KMS-11 (cell line): ENCODE results near the gene ULK4.

ENCODE experiments used
- H2AFZ ChIP-seq: fragments of 200-600 bp; sonication (generic); 2 replicates; pipeline ENCODE4 v1.6.1; 2016; ENCODE audit warnings: antibody characterized with exemption, mixed run types, low read depth
- H3K27ac ChIP-seq: fragments of 200-600 bp; sonication (generic); 2 replicates; pipeline ENCODE4 v1.6.1; 2016; ENCODE audit warnings: mild to moderate bottlenecking, mixed run types
- H3K27me3 ChIP-seq: fragments of 200-600 bp; sonication (generic); 2 replicates; pipeline ENCODE4 v1.6.1; 2017; ENCODE audit warnings: mild to moderate bottlenecking, low read depth, mixed run types, moderate library complexity; ENCODE audit not compliant: insufficient read depth
- H3K36me3 ChIP-seq: fragments of 200-600 bp; sonication (generic); 2 replicates; pipeline ENCODE4 v1.6.1; 2017; ENCODE audit warnings: mild to moderate bottlenecking, mixed run types; ENCODE audit not compliant: insufficient read depth
- H3K4me1 ChIP-seq: fragments of 200-600 bp; sonication (generic); 2 replicates; pipeline ENCODE4 v1.6.1; 2016; ENCODE audit warnings: mild to moderate bottlenecking, low read depth, mixed run types; ENCODE audit not compliant: poor library complexity, severe bottlenecking
- H3K4me2 ChIP-seq: fragments of 200-600 bp; sonication (generic); 2 replicates; pipeline ENCODE4 v1.7.0; 2016; ENCODE audit warnings: mild to moderate bottlenecking, mixed run types
- H3K4me3 ChIP-seq: fragments of 200-600 bp; sonication (generic); IDR thresholded peaks from 2 replicates; pipeline ENCODE4 v1.6.1; 2017; ENCODE audit warnings: low read depth, low read length, mixed read lengths; ENCODE audit not compliant: insufficient read depth
- H3K79me2 ChIP-seq: fragments of 200-600 bp; sonication (generic); 2 replicates; pipeline ENCODE4 v1.6.1; 2016; ENCODE audit warnings: low read depth, mixed run types; ENCODE audit not compliant: insufficient read depth
- H3K9ac ChIP-seq: fragments of 200-600 bp; sonication (generic); 2 replicates; pipeline ENCODE4 v1.6.1; 2016; ENCODE audit warnings: mild to moderate bottlenecking, mixed run types
- H4K20me1 ChIP-seq: fragments of 200-600 bp; sonication (generic); 2 replicates; pipeline ENCODE4 v1.6.1; 2016; ENCODE audit warnings: mild to moderate bottlenecking, mixed run types; ENCODE audit not compliant: insufficient read depth
- CTCF ChIP-seq: fragments of 200-600 bp; sonication (generic); conservative IDR thresholded peaks from 2 replicates; pipeline ENCODE4 v1.6.1; 2017; ENCODE audit warnings: low read depth, mild to moderate bottlenecking, antibody characterized with exemption, low read length, moderate library complexity, mixed read lengths

Gene ULK4

GRCh38 chr3:41854956-41855355 is 106.9 kb downstream of the ULK4 start:
- H2AFZ ChIP-seq = no peak overlapping the region
- no peak overlapping the region for H3K4me3 ChIP-seq
- peaks cover 45% of the 10 kb centered on the region for H3K4me1 ChIP-seq
- H3K27me3 ChIP-seq = no peaks in the 10 kb centered on the region
- TF ChIP-seq CTCF = no peak
- H3K36me3 ChIP-seq = no peaks in the 10 kb centered on the region
- H3K79me2 ChIP-seq = no peaks in the 10 kb centered on the region
- H4K20me1 ChIP-seq = no peaks in the 10 kb centered on the region
- no peak overlapping the region for H3K9ac ChIP-seq
- no peak overlapping the region for H3K27ac ChIP-seq
- peak overlapping the region; percentile 36; the same call in 1 of the 2 replicates for H3K4me2 ChIP-seq

DNA sequence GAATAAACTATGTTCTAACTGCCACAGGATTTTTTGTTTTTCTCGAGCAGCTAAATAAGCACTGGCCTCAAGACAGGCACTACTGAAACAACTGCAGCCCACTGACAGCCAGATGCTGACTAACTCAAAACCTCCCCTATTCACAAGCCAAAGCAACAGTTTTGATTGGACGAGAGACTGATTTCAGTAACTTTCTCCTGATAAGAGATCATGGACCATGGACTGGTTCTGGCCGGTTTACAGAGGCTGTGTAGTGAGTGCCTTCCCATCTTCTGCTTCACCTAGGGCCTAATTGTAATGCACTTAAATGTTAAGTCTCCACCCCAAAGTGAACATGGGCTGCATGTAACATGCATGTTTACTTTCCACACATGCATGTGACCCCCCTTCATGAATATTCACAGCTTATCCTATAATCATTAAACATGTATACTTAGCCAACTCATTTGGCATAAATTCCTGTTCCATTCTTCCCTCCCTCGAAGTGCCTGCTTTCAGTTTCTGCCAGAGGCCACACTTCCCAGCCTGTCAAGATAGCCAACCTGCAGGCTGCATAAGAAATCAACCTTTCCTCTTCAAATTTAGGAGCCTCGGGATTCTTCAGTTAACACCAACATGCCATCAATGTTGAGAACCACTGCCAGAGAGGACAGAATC is 108.2 kb downstream of the ULK4 start:
- peaks cover 57% of the 10 kb centered on the region for H3K4me1 ChIP-seq
- H3K79me2 ChIP-seq = no peaks in the 10 kb centered on the region
- no peak overlapping the region for H3K4me3 ChIP-seq
- no peak overlapping the region for H3K9ac ChIP-seq
- peak overlapping the region; percentile 36; the same call in 1 of the 2 replicates for H3K4me2 ChIP-seq
- no peaks in the 10 kb centered on the region for H4K20me1 ChIP-seq
- H3K36me3 ChIP-seq = no peaks in the 10 kb centered on the region
- H3K27ac ChIP-seq = no peak overlapping the region
- no peak for TF ChIP-seq CTCF
- H3K27me3 ChIP-seq = no peaks in the 10 kb centered on the region
- H2AFZ ChIP-seq = no peak overlapping the region

- no peak for TF ChIP-seq CTCF
- Histone ChIP-seq H3K9ac (no peak overlapping the region), H3K36me3 (no peaks in the 10 kb centered on the region), H3K27ac (peak overlapping the region; percentile 55; the same call in 1 of the 2 replicates), H3K4me3 (no peak overlapping the region), H3K4me2 (peak overlapping the region; percentile 68), H2AFZ (no peak overlapping the region), H3K27me3 (no peaks in the 10 kb centered on the region), H3K79me2 (no peaks in the 10 kb centered on the region), H3K4me1 (peaks cover 70% of the 10 kb centered on the region), H4K20me1 (no peaks in the 10 kb centered on the region)
Observed at GRCh38 chr3:41848753-41849574, 112.9 kb downstream of the ULK4 start.

- Histone ChIP-seq H3K79me2 (no peaks in the 10 kb centered on the region), H4K20me1 (no peaks in the 10 kb centered on the region), H3K27ac (peak overlapping the region; percentile 55), H3K9ac (no peak overlapping the region), H3K4me1 (peaks cover 57% of the 10 kb centered on the region), H2AFZ (no peak overlapping the region), H3K4me3 (no peak overlapping the region), H3K36me3 (no peaks in the 10 kb centered on the region), H3K4me2 (peak overlapping the region; percentile 68), H3K27me3 (no peaks in the 10 kb centered on the region)
- TF ChIP-seq CTCF = no peak
Observed at GRCh38 chr3:41847679-41848078, 114.2 kb downstream of the ULK4 start.
